Osteocyte (in vitro differentiated cells): ENCODE data around the gene PHAF1. TPM values are rescaled to one million over a fixed set of nuclear protein-coding genes. Genes with fewer than 3 reads are reported as not detected.

Source experiments
- DNase-seq: peaks from one replicate; pipeline ENCODE4 v3.0.0; 2021; ENCODE audit warnings: mixed read lengths; ENCODE audit not compliant: unreplicated experiment; ENCODE audit errors: extremely low spot score
- H3K27ac Mint-ChIP-seq: one replicate; pipeline ENCODE4 v1.8.0; 2021; ENCODE audit warnings: mild to moderate bottlenecking, mixed read lengths; ENCODE audit not compliant: unreplicated experiment
- H3K27me3 Mint-ChIP-seq: one replicate; pipeline ENCODE4 v1.8.0; 2021; ENCODE audit warnings: mixed read lengths; ENCODE audit not compliant: unreplicated experiment
- H3K36me3 Mint-ChIP-seq: one replicate; pipeline ENCODE4 v1.8.0; 2021; ENCODE audit warnings: mixed read lengths; ENCODE audit not compliant: unreplicated experiment
- H3K4me1 Mint-ChIP-seq: one replicate; pipeline ENCODE4 v1.8.0; 2021; ENCODE audit warnings: mixed read lengths; ENCODE audit not compliant: unreplicated experiment
- H3K4me3 Mint-ChIP-seq: one replicate; pipeline ENCODE4 v1.8.0; 2021; ENCODE audit warnings: mild to moderate bottlenecking, moderate library complexity, mixed read lengths; ENCODE audit not compliant: unreplicated experiment
- H3K9me3 Mint-ChIP-seq: one replicate; pipeline ENCODE4 v1.8.0; 2021; ENCODE audit warnings: mixed read lengths; ENCODE audit not compliant: unreplicated experiment
- CTCF ChIP-seq: fragments of 200-600 bp; sonication (generic); IDR thresholded peaks from 2 replicates; pipeline ENCODE4 v1.5.0; 2021; ENCODE audit warnings: antibody characterized with exemption, mild to moderate bottlenecking, moderate library complexity
- total RNA-seq: library from RNA; stranded (reverse); gene quantifications from 2 replicates; pipeline ENCODE4 v1.2.1, GENCODE V29; 2021

The PHAF1 gene
- total RNA-seq, 1 donor from 2014 or later: 19.5 TPM

- H3K36me3 Mint-ChIP-seq: peaks cover 13% of the 10 kb centered on the region
- TF ChIP-seq CTCF: no peak
- no peaks in the 10 kb centered on the region for H3K27me3 Mint-ChIP-seq
- H3K9me3 Mint-ChIP-seq: no peaks in the 10 kb centered on the region
- no peak for DNase-seq
- H3K4me1 Mint-ChIP-seq: peaks cover 1% of the 10 kb centered on the region
- H3K27ac Mint-ChIP-seq: no peak overlapping the region
- no peak overlapping the region for H3K4me3 Mint-ChIP-seq
These were observed 8.2 kb upstream of the PHAF1 start for GRCh38 chr16:67101311-67102082.

GRCh38 chr16:67104061-67104460 is 5.7 kb upstream of the PHAF1 start:
- Mint-ChIP-seq H3K36me3 (peaks cover 13% of the 10 kb centered on the region), H3K27me3 (no peaks in the 10 kb centered on the region), H3K4me1 (peaks cover 1% of the 10 kb centered on the region), H3K27ac (no peak overlapping the region), H3K9me3 (no peaks in the 10 kb centered on the region), H3K4me3 (no peak overlapping the region)
- TF ChIP-seq CTCF: peak; percentile 47
- no peak for DNase-seq

GRCh38 chr16:67104845-67105244 is 4.9 kb upstream of the PHAF1 start:
- no peak for DNase-seq
- Mint-ChIP-seq H3K27me3 (no peaks in the 10 kb centered on the region), H3K36me3 (peaks cover 8% of the 10 kb centered on the region), H3K27ac (no peak overlapping the region), H3K4me1 (peaks cover 6% of the 10 kb centered on the region), H3K4me3 (no peak overlapping the region), H3K9me3 (no peaks in the 10 kb centered on the region)
- TF ChIP-seq CTCF: no peak

GRCh38 chr16:67105246-67105645 is 4.5 kb upstream of the PHAF1 start:
- no peak overlapping the region for H3K27ac Mint-ChIP-seq
- H3K4me3 Mint-ChIP-seq: no peak overlapping the region
- DNase-seq: no peak
- H3K9me3 Mint-ChIP-seq: no peaks in the 10 kb centered on the region
- no peaks in the 10 kb centered on the region for H3K27me3 Mint-ChIP-seq
- peaks cover 8% of the 10 kb centered on the region for H3K36me3 Mint-ChIP-seq
- no peak for TF ChIP-seq CTCF
- peaks cover 8% of the 10 kb centered on the region for H3K4me1 Mint-ChIP-seq

- no peaks in the 10 kb centered on the region for H3K27me3 Mint-ChIP-seq
- TF ChIP-seq CTCF: no peak
- no peak overlapping the region for H3K4me3 Mint-ChIP-seq
- peaks cover 14% of the 10 kb centered on the region for H3K4me1 Mint-ChIP-seq
- no peaks in the 10 kb centered on the region for H3K9me3 Mint-ChIP-seq
- peaks cover 8% of the 10 kb centered on the region for H3K36me3 Mint-ChIP-seq
- H3K27ac Mint-ChIP-seq: no peak overlapping the region
- DNase-seq: no peak
These were observed 3.9 kb upstream of the PHAF1 start for GRCh38 chr16:67105881-67106280.
